ENCODE data around the gene FLT4. TPM values are rescaled to one million over a fixed set of nuclear protein-coding genes. Genes with fewer than 3 reads are reported as not detected.

FLT4 gene
- total and polyA plus RNA-seq, 4 donors: 2.0 to 19.9 (median 7.6) TPM

- no peaks in the 10 kb centered on the region for H3K9me3 ChIP-seq (ENCODE audit: control insufficient read depth in 4 of 4, low read length in 3 of 4)
- TF ChIP-seq HNF4G (IDR thresholded peaks at IDR 0.05): no peak
- H3K4me3 ChIP-seq (ENCODE audit: low read depth in 1 of 3, low read length in 3 of 3): no peak overlapping the region
- no peaks in the 10 kb centered on the region for H3K4me1 ChIP-seq (ENCODE audit: control insufficient read depth in 4 of 4, insufficient read depth in 4 of 4, low read length in 3 of 4)
- no peak overlapping the region for H3K27ac ChIP-seq (ENCODE audit: low read depth in 1 of 2, low read length in 2 of 2)
- H3K27me3 ChIP-seq (ENCODE audit: control insufficient read depth in 4 of 4, insufficient read depth in 4 of 4, low read length in 3 of 4): no peaks in the 10 kb centered on the region
- no peak for DNase-seq (ENCODE audit: low spot score)
- 97% methylated on average over 2 of the region's 2 CpGs for WGBS
- H3K36me3 ChIP-seq (ENCODE audit: control insufficient read depth in 4 of 4, insufficient read depth in 3 of 4, low read depth in 1 of 4, low read length in 3 of 4): peaks cover 1 to 22% (median 11%) of the 10 kb centered on the region in 4 donors
- no peak overlapping the region for H3K9ac ChIP-seq (ENCODE audit: low read depth in 1 of 2, low read length in 2 of 2)
Measured at GRCh38 chr5:180557217-180557809, 92.1 kb downstream of the FLT4 start.

GRCh38 chr5:180555168-180555921, 94.1 kb downstream of the FLT4 start:
- no peak overlapping the region for H3K27ac ChIP-seq (ENCODE audit: low read depth in 1 of 2, low read length in 2 of 2)
- H3K9ac ChIP-seq (ENCODE audit: low read depth in 1 of 2, low read length in 2 of 2): no peak overlapping the region
- no peak for DNase-seq (ENCODE audit: low spot score)
- peaks cover 1 to 31% (median 18%) of the 10 kb centered on the region in 4 donors for H3K36me3 ChIP-seq (ENCODE audit: control insufficient read depth in 4 of 4, insufficient read depth in 3 of 4, low read depth in 1 of 4, low read length in 3 of 4)
- WGBS: 91% methylated on average over 7 of the region's 7 CpGs
- H3K9me3 ChIP-seq (ENCODE audit: control insufficient read depth in 4 of 4, low read length in 3 of 4): no peaks in the 10 kb centered on the region
- no peak for TF ChIP-seq EGR1 (IDR thresholded peaks at IDR 0.05; ENCODE audit: low read depth in 2 of 2)
- TF ChIP-seq JUND (IDR thresholded peaks at IDR 0.05): no peak
- TF ChIP-seq TAF1 (conservative IDR thresholded peaks at IDR 0.05): no peak
- TF ChIP-seq CTCF (IDR thresholded peaks at IDR 0.05; ENCODE audit: low read depth, low read length, missing input control): no peak
- no peak for TF ChIP-seq ATF3 (IDR thresholded peaks at IDR 0.05)
- TF ChIP-seq GABPA (IDR thresholded peaks at IDR 0.05 in 1 of 2, conservative IDR thresholded peaks at IDR 0.05 in 1 of 2): no peak
- TF ChIP-seq REST (IDR thresholded peaks at IDR 0.05): no peak
- no peak for TF ChIP-seq RAD21 (IDR thresholded peaks at IDR 0.05)
- TF ChIP-seq SP1 (IDR thresholded peaks at IDR 0.05): no peak
- no peak for TF ChIP-seq NR2F2 (IDR thresholded peaks at IDR 0.05)
- TF ChIP-seq ZBTB33 (IDR thresholded peaks at IDR 0.05): no peak
- TF ChIP-seq HNF4G (IDR thresholded peaks at IDR 0.05): no peak
- no peak for TF ChIP-seq RXRA (IDR thresholded peaks at IDR 0.05)
- no peak for TF ChIP-seq MAX (IDR thresholded peaks at IDR 0.05)
- TF ChIP-seq YY1 (IDR thresholded peaks at IDR 0.05): no peak
- no peak for TF ChIP-seq FOXA2 (IDR thresholded peaks at IDR 0.05)
- no peak for TF ChIP-seq HNF4A (conservative IDR thresholded peaks at IDR 0.05)
- TF ChIP-seq FOXA1 (IDR thresholded peaks at IDR 0.05): no peak
- no peaks in the 10 kb centered on the region for H3K4me1 ChIP-seq (ENCODE audit: control insufficient read depth in 4 of 4, insufficient read depth in 4 of 4, low read length in 3 of 4)
- no peak overlapping the region for H3K4me3 ChIP-seq (ENCODE audit: low read depth in 1 of 3, low read length in 3 of 3)
- no peaks in the 10 kb centered on the region for H3K27me3 ChIP-seq (ENCODE audit: control insufficient read depth in 4 of 4, insufficient read depth in 4 of 4, low read length in 3 of 4)

Measured in liver (tissue), 9 donors.